M059J (cell line): Measurements from ENCODE around the gene ANXA6. TPM values are rescaled to one million over a fixed set of nuclear protein-coding genes. Genes with fewer than 3 reads are reported as not detected.

Experiments used
- DNase-seq: peaks from one replicate; pipeline ENCODE4 v3.0.0-alpha.2; 2012; ENCODE audit warnings: low read depth
- total RNA-seq: library from RNA; depleted of rRNA; stranded (reverse); fragments of >200 nt; shearing (Covaris generic); gene quantifications from 2 replicates; pipeline ENCODE4 v1.2.3, GENCODE V29; 2014

ANXA6 gene
- total RNA-seq, 1 experiment from 2014 or later: 66.3 TPM

GRCh38 chr5:151130235-151130921, 27.2 kb downstream of the ANXA6 start:
- DNase-seq: no peak

- DNase-seq: no peak
Measured at GRCh38 chr5:151128817-151129216, 28.8 kb downstream of the ANXA6 start.

GRCh38 chr5:151127926-151128325, 29.7 kb downstream of the ANXA6 start:
- DNase-seq: no peak

DNA sequence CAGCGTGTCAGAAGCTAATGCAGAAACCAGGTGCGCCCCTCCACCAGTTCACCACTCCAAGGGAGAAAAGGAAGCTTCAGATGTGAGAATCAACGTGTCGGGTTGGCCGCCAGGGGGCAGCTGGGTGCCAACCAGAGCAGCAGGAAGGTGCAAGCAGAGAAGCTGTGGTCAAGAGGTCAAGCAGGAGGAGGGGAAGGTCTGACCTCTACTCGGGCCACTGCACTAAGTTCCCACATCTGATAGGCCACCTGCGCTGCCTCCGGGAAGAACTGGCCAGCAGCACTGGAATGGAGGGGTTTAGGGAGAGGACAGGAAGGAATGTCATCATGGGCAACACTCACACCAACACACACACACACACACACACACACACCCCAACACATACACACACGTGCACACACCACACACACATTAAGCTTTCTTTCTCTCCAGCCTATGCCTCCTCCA, 31.4 kb downstream of the ANXA6 start:
- DNase-seq: peak; percentile 54

- no peak for DNase-seq
Measured at GRCh38 chr5:151125421-151125820, 32.2 kb downstream of the ANXA6 start.

- peak; percentile 67 for DNase-seq
Measured at GRCh38 chr5:151123897-151124751, 33.5 kb downstream of the ANXA6 start.

DNA sequence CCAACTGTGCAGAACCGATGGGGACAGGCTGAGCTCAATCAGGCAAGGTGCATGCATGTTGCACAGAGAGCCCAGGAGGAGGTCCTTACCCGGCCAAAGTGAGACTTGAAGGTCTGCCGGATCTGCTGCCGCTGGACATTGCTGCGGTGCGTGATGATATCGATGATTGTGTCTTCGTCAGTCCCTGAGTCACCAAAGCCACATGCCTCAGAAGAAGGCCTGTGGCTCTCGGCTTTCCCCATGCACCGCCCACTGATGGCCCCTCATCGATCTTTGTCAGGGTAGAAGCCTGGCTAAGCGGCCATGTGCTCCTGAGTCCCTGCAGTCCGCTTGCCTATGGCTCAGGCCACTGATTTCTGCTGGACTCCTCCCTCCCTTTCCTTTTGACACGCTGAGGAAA, 34.8 kb downstream of the ANXA6 start:
- no peak for DNase-seq

- no peak for DNase-seq
Measured at GRCh38 chr5:151121665-151122064, 35.9 kb downstream of the ANXA6 start.

DNA sequence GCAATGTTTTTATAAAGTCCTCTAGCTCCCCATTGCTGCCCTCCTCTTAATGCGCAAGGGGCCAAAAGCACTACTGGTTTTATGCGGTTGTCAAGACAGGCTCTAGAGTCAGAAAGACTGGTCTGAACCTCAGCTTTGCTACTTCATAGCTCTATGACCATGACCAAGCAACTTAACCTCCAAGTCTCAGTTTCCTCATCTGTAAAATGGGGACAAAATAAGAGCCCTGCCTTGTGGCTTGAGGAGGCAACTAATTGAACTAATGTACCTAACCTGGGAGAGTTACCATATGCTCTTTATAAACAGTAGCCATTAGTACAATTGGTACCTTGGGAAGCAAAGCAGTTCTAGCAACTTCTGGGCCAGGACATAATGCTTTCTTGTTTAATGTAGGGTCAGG, 36.5 kb downstream of the ANXA6 start:
- no peak for DNase-seq

GRCh38 chr5:151118913-151119575, 38.5 kb downstream of the ANXA6 start:
- no peak for DNase-seq

DNA sequence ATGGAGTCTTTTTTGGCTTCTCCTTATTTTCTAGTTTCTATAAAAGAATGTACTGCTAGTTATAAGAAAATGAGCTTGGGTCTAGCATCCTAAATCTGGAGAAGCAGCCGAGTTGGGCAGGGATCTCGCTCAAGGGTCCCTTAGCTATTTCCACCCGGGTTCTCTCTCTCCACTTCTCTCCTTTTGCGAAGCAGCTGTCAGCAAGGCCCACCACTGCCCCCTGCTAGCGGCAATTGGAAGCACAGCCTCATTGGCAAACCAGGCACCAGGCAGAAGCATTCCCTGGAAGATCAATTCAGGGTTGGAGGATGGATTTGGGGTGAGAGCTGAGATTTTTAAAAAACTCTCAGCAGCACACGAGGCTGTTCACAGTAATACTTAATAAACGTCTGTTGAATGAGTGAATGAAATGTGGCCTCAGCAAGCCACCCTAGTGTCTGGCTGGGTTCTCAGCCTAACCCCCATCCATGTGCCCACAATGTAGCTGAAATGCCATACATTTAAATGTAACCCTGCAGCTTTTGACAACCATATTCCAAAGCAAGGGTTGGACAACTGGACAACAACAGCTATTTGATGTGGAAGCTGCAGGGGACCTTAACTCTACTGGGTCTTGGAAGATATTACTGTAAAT, 42.2 kb downstream of the ANXA6 start:
- peak; percentile 43 for DNase-seq

- DNase-seq: no peak
Measured at GRCh38 chr5:151113651-151114050, 43.9 kb downstream of the ANXA6 start.

DNA sequence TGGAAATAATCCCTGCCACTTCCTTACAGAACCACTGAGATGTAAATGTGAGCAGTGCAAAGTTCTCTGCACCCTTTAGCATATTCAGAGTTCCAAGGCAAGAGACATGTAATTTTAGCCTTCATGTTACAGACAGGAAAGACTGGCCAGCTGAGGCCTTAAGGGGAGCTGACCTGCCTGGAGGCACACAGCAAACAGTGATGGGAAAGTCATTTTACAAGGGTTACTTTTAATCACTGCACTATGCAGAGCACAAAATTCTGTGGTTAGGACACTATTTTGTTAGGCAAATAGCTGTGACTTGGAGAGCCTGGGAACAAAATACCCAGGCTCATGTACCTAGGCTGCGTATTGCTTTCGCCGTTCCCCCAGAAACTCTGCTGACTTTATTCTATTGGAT, 46.6 kb downstream of the ANXA6 start:
- DNase-seq: no peak

DNA sequence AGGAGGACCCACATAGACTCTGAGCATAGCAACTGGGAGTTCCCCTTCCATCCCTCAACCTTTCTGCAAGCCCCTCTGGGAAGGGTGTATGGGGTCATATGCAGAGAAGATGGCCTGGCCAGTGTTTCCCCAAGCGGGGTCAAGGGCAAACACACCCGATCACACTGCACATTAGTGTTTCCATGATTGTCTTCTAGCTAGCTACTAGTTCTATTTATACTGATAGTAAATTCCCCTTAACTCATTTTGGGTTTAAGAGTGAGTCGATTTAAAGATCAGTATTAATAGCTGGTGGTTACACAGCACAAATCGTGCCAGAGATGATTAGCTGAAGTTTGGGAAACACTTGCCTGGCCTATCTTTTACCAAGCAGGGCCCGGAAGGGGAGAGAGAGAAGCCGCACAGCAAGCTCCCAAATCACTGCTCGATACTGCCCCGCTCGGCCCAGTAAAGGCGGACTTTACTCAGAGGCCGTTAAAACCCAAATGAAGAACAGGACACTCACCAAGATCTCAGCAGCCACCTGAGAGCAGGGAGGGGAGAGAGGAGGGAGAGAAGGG, 47.4 kb downstream of the ANXA6 start:
- DNase-seq: no peak

- DNase-seq: no peak
Measured at GRCh38 chr5:151108566-151108965, 49.0 kb downstream of the ANXA6 start.

DNA sequence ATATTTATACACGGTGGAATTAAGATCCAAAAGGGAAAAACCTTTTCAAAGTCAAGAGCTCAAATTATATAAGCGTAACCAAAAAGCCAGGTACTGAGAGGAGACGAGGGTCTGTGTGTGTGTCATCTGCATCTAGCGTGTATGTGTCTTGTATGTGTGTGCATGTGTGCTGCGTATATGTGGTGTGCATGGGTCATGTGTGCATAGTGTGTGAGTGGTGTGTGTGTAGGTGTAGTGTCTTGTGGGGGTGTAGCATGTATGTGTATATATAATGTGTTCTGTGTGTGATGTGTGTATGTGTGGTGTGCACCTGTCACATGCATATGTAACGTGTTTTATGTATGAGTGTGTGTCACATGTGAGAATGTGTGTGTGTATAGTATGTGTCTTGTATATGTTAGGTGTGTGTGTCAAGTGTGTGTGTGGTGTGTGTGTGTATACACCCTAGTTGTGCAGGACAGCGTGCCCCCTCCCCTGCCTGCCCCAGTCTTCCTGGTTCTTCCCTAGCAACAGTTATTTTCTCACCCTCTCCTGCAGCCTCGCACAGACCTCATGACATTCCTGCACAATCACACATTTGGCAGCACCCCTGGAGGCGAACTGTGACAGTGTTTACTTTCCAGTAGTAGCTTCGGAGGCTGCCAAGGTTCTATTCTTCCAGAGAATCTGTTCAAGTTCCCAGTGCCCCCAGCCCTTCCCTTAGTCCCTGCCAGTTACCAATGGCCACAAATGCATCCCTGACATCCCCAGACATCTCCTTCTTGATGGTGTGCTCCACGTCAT, 49.6 kb downstream of the ANXA6 start:
- DNase-seq: peak; percentile 51

DNA sequence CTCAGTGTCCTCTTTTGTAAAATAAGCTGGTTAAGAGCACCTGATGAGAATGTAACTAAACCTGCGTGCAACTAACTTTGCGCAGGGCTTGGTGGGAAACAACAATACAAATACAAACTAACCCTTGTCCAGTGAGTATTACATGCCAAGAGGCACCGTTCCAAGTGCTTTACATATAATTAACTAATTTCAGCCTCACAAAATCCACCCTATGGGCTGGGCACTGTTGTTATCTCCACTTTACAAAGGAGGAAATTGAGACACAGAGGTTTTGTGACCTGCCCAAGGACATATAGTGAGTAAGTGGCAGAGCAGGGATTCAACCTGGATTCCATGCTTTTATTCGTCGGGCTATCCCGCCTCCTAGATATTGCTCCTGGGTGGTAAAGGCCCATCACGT, 50.5 kb downstream of the ANXA6 start:
- DNase-seq: no peak

DNA sequence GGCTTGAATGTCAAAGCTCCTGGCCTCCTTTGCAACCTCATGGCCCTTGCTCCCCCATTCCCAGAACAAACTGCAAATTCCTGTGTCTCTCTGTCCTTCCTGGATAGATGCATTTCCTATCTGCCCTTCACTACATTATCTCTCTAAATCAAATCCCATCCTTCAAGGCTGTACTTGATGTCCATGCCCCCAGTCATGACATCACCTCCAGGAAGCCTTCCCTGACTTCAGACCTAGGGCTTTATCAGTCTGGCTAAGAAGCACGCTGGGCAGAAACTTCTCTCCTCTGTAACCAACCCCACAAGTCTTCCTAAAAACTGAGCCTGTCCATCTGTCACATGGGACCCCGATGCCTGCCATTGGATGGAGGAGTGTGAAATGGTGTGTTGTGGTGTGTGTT, 51.1 kb downstream of the ANXA6 start:
- DNase-seq: no peak

GRCh38 chr5:151106043-151106442, 51.5 kb downstream of the ANXA6 start:
- DNase-seq: no peak

- no peak for DNase-seq
Measured at GRCh38 chr5:151105561-151105960, 52.0 kb downstream of the ANXA6 start.

GRCh38 chr5:151104795-151105194, 52.8 kb downstream of the ANXA6 start:
- DNase-seq: no peak
